SK-N-SH treated with all-trans-retinoic acid at 6 μM for 48 hours (cell line): ENCODE results near the gene PTBP3.

Experiments
- ATAC-seq: fragments of 200-7000 bp; cut with Tn5 transposase; 3 replicates; pipeline ENCODE4 v1.9.1; 2020; ENCODE audit warnings: mild to moderate bottlenecking, moderate library complexity
- ARNTL ChIP-seq: fragments of 450-650 bp; formaldehyde crosslinking; IDR thresholded peaks from 2 replicates; pipeline ENCODE4 v1.5.0; 2020; ENCODE audit warnings: low read depth, mild to moderate bottlenecking, moderate library complexity, borderline replicate concordance
- BACH2 ChIP-seq: fragments of 250-450 bp; sonication (Bioruptor Pico); IDR thresholded peaks from 2 replicates; pipeline ENCODE4 v1.9.0; 2021; ENCODE audit warnings: mild to moderate bottlenecking, borderline replicate concordance
- CSDC2 ChIP-seq: fragments of 250-450 bp; sonication (Bioruptor Pico); IDR thresholded peaks from 2 replicates; pipeline ENCODE4 v1.5.0; 2020; ENCODE audit warnings: mild to moderate bottlenecking, moderate library complexity
- ESRRG ChIP-seq: fragments of 250-450 bp; sonication (Bioruptor Pico); IDR thresholded peaks from 2 replicates; pipeline ENCODE4 v1.6.1; 2021; ENCODE audit warnings: mild to moderate bottlenecking
- GLIS3 ChIP-seq: fragments of 250-450 bp; sonication (Bioruptor Pico); IDR thresholded peaks from 2 replicates; pipeline ENCODE4 v1.5.0; 2020; ENCODE audit warnings: mild to moderate bottlenecking, moderate library complexity
- ISL1 ChIP-seq: fragments of 250-450 bp; sonication (Bioruptor Pico); IDR thresholded peaks from 2 replicates; pipeline ENCODE4 v2.1.2; 2022; ENCODE audit warnings: mild to moderate bottlenecking, moderate library complexity
- OSR1 ChIP-seq: fragments of 250-450 bp; sonication (Bioruptor Pico); IDR thresholded peaks from 2 replicates; pipeline ENCODE4 v1.8.0; 2022; ENCODE audit warnings: moderate library complexity, mild to moderate bottlenecking, inconsistent platforms
- PPARA ChIP-seq: fragments of 250-450 bp; sonication (Bioruptor Pico); IDR thresholded peaks from 2 replicates; pipeline ENCODE4 v1.5.0; 2020; ENCODE audit warnings: mild to moderate bottlenecking, borderline replicate concordance
- RARB ChIP-seq: fragments of 250-450 bp; sonication (Bioruptor Pico); IDR thresholded peaks from 2 replicates; pipeline ENCODE4 v1.8.0; 2021; ENCODE audit warnings: mild to moderate bottlenecking, moderate library complexity
- SNAI2 ChIP-seq: fragments of 250-450 bp; sonication (Bioruptor Pico); IDR thresholded peaks from 2 replicates; pipeline ENCODE4 v1.5.0; 2020; ENCODE audit warnings: mild to moderate bottlenecking, moderate library complexity
- TCF4 ChIP-seq: fragments of 250-450 bp; sonication (Bioruptor Pico); IDR thresholded peaks from 2 replicates; pipeline ENCODE4 v1.8.0; 2021; ENCODE audit warnings: mild to moderate bottlenecking, moderate library complexity, borderline replicate concordance
- TOX ChIP-seq: fragments of 250-450 bp; sonication (Bioruptor Pico); IDR thresholded peaks from 2 replicates; pipeline ENCODE4 v1.8.0; 2021; ENCODE audit warnings: mild to moderate bottlenecking, moderate library complexity, borderline replicate concordance
- ZC3H10 ChIP-seq: fragments of 250-450 bp; sonication (Bioruptor Pico); IDR thresholded peaks from 2 replicates; pipeline ENCODE4 v1.5.1; 2021; ENCODE audit warnings: mild to moderate bottlenecking, moderate library complexity
- ZFP3 ChIP-seq: fragments of 250-450 bp; sonication (Bioruptor Pico); IDR thresholded peaks from 2 replicates; pipeline ENCODE4 v1.5.0; 2020; ENCODE audit warnings: mild to moderate bottlenecking, moderate library complexity
- ZFP30 ChIP-seq: fragments of 450-650 bp; formaldehyde crosslinking; IDR thresholded peaks from 2 replicates; pipeline ENCODE4 v1.5.0; 2022; ENCODE audit warnings: mild to moderate bottlenecking, moderate library complexity
- ZNF565 ChIP-seq: fragments of 450-650 bp; formaldehyde crosslinking; conservative IDR thresholded peaks from 2 replicates; pipeline ENCODE4 v1.5.0; 2020; ENCODE audit warnings: low read depth, mild to moderate bottlenecking, moderate library complexity
- ZNF70 ChIP-seq: fragments of 450-650 bp; formaldehyde crosslinking; IDR thresholded peaks from 2 replicates; pipeline ENCODE4 v1.5.0; 2020; ENCODE audit warnings: mild to moderate bottlenecking, moderate library complexity
- ZNF8 ChIP-seq: fragments of 450-650 bp; formaldehyde crosslinking; IDR thresholded peaks from 2 replicates; pipeline ENCODE4 v1.5.0; 2020; ENCODE audit warnings: mild to moderate bottlenecking, moderate library complexity
- TF ChIP-seq, protein P1 (sequence below): fragments of 250-450 bp; sonication (Bioruptor Pico); IDR thresholded peaks from 2 replicates; pipeline ENCODE4 v1.8.0; 2021; ENCODE audit warnings: low read depth, mild to moderate bottlenecking, moderate library complexity, borderline replicate concordance
- TF ChIP-seq, protein P2 (sequence below): fragments of 250-450 bp; sonication (Bioruptor Pico); IDR thresholded peaks from 2 replicates; pipeline ENCODE4 v1.5.1; 2021; ENCODE audit warnings: mild to moderate bottlenecking, moderate library complexity
- TF ChIP-seq, protein P3 (sequence below): fragments of 250-450 bp; sonication (Bioruptor Pico); IDR thresholded peaks from 2 replicates; pipeline ENCODE4 v1.5.1; 2020; ENCODE audit warnings: low read depth, mild to moderate bottlenecking, moderate library complexity
- TF ChIP-seq, protein P4 (sequence below): fragments of 250-450 bp; sonication (Bioruptor Pico); IDR thresholded peaks from 2 replicates; pipeline ENCODE4 v1.5.0; 2020; ENCODE audit warnings: mild to moderate bottlenecking, moderate library complexity

PTBP3 gene

DNA sequence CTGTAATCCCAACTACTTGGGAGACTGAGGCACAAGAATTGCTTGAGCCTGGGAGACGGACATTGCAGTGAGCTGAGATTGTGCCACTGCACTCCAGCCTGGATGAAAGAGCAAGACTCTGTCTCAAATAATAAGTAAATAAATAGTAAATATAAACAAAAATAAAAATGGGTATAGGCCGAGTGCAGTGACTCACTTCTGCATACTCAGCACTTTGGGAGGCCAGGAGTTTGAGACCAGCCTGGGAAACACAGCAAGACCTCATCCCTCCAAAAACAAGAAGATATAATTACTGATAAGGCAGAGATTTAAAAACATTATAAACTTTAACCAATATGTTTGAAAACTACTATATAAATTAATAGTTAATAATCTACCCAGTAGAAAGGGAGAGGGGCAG is 120.5 kb downstream of the PTBP3 start:
- ATAC-seq: no peak
- TF ChIP-seq PPARA (CRISPR knock-in tag): no peak
- TF ChIP-seq CSDC2 (CRISPR knock-in tag): no peak
- TF ChIP-seq ZNF8 (CRISPR knock-in tag): no peak
- no peak for TF ChIP-seq BACH2 (CRISPR knock-in tag)
- no peak for TF ChIP-seq SNAI2 (CRISPR knock-in tag)
- no peak for TF ChIP-seq ZFP30 (CRISPR knock-in tag)
- no peak for TF ChIP-seq ISL1
- TF ChIP-seq RARB (CRISPR knock-in tag): no peak
- TF ChIP-seq TOX (CRISPR knock-in tag): no peak
- no peak for TF ChIP-seq TCF4 (CRISPR knock-in tag)
- TF ChIP-seq ARNTL: no peak

DNA sequence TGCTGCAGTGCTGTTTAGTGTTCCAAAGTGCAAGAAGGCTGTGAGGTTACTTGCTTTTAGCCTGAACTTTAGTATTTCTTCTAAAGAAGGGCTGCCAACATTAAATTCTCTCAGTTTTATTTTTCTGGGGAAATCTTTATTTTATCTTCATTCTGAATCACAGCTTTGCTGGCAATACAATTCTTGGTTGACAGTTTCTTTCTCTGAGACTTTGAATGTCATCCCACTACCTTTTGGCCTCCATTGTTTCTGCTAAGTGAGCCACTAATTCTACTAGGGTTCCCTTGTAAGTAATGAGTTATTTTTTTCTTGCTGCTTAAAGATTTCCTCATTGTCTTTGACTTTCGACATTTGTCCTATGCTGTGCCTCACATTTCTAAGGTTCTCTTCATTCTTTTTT is 126.0 kb downstream of the PTBP3 start:
- no peak for TF ChIP-seq ISL1
- TF ChIP-seq CSDC2 (CRISPR knock-in tag): no peak
- TF ChIP-seq ZNF70 (CRISPR knock-in tag): no peak
- TF ChIP-seq, protein P1, sequence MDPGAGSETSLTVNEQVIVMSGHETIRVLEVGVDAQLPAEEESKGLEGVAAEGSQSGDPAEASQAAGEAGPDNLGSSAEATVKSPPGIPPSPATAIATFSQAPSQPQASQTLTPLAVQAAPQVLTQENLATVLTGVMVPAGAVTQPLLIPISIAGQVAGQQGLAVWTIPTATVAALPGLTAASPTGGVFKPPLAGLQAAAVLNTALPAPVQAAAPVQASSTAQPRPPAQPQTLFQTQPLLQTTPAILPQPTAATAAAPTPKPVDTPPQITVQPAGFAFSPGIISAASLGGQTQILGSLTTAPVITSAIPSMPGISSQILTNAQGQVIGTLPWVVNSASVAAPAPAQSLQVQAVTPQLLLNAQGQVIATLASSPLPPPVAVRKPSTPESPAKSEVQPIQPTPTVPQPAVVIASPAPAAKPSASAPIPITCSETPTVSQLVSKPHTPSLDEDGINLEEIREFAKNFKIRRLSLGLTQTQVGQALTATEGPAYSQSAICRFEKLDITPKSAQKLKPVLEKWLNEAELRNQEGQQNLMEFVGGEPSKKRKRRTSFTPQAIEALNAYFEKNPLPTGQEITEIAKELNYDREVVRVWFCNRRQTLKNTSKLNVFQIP (CRISPR knock-in tag): no peak
- no peak for TF ChIP-seq PPARA (CRISPR knock-in tag)
- no peak for TF ChIP-seq ZNF565 (CRISPR knock-in tag)
- TF ChIP-seq, protein P2, sequence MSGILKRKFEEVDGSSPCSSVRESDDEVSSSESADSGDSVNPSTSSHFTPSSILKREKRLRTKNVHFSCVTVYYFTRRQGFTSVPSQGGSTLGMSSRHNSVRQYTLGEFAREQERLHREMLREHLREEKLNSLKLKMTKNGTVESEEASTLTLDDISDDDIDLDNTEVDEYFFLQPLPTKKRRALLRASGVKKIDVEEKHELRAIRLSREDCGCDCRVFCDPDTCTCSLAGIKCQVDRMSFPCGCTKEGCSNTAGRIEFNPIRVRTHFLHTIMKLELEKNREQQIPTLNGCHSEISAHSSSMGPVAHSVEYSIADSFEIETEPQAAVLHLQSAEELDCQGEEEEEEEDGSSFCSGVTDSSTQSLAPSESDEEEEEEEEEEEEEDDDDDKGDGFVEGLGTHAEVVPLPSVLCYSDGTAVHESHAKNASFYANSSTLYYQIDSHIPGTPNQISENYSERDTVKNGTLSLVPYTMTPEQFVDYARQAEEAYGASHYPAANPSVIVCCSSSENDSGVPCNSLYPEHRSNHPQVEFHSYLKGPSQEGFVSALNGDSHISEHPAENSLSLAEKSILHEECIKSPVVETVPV (CRISPR knock-in tag): no peak
- TF ChIP-seq ARNTL: no peak
- TF ChIP-seq RARB (CRISPR knock-in tag): no peak
- ATAC-seq: no peak

DNA sequence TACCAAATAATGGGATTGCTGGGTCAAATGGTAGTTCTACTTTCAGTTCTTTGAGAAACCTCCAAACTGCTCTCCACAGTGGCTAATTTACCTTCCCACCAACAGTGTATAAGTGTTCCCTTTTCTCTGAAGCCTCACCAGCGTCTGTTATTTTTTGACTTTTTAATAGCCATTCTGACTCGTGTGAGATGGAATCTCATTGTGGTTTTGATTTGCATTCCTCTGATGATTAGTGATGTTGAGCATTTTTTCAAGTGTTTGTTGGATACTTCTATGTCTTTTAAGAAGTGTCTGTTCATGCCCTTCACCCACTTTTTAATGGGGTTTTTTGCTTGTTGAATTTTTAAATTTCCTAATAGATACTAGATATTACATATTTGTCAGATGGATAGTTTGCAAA is 129.9 kb downstream of the PTBP3 start:
- ATAC-seq: peak; percentile 53
- no peak for TF ChIP-seq CSDC2 (CRISPR knock-in tag)

DNA sequence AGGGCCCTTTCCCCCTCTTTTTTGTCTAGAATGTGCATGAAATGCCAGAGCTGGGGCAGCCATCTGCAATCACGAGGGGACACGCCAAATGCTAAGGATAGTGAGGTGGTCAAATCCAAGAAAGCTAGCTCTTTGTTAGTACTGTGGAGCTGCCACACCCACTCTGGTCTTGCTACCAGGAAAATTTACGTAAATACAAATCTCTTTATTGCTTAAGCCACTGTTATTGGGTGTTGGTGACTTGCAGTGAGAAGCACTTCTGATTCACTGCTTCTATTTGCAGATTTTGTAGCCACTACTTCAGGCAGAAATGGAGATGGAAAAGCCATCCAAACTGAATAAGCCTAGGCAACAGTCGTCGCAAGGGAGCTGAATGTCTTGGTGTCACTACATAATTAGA is 132.7 kb downstream of the PTBP3 start:
- no peak for ATAC-seq
- TF ChIP-seq OSR1 (CRISPR knock-in tag) (no peak), RARB (CRISPR knock-in tag) (no peak)

DNA sequence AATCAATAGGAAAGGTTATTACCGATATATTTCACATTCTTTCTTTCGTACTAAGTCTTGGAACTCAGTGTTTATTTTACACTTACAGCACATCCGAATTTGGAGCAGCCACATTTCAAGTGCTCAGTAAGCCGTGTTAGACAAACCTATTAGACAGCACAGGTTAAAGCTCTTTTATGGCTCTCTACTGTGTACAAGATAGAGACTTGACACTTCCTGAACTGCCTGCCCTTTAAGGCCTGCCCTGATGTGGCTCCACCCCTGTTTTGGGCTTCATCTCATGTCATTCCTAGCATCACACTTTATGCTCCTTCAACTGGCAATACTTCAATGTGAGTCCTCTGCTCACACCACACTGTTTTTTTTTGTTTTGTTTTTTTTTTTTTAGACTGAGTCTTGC is 134.8 kb downstream of the PTBP3 start:
- no peak for TF ChIP-seq TOX (CRISPR knock-in tag)
- TF ChIP-seq ZC3H10: no peak
- TF ChIP-seq, all 23 proteins: peak for 0
- ATAC-seq: no peak

DNA sequence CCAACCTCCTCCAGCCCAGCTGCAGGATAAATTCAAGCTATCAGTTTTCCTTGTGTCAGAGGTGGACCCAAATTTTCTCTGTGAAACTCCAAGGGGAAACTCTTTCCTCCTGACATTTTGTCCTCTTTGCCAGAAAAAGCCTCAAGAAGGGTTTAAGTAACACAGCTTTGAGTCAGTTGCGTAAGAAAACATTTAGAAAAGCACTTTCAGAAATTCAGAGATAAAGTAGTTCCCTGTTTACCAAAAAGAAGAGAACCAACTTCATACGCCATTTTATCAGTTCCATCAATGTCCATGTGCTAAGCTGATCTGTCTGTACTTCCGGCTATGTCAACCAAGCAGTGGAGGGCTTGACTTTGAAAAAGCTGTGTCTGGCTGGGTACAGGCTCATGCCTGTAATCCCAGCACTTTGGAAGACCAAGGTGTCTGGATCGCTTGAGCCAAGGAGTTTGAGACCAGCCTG is 138.4 kb downstream of the PTBP3 start:
- no peak for ATAC-seq
- TF ChIP-seq ARNTL (no peak), BACH2 (CRISPR knock-in tag) (no peak), ZNF565 (CRISPR knock-in tag) (no peak), PPARA (CRISPR knock-in tag) (no peak), ZNF8 (CRISPR knock-in tag) (no peak), ZNF70 (CRISPR knock-in tag) (no peak), ZFP3 (CRISPR knock-in tag) (no peak), CSDC2 (CRISPR knock-in tag) (no peak), ZC3H10 (no peak), SNAI2 (CRISPR knock-in tag) (no peak), TOX (CRISPR knock-in tag) (no peak), RARB (CRISPR knock-in tag) (no peak), ESRRG (CRISPR knock-in tag) (no peak), GLIS3 (no peak)
- TF ChIP-seq, protein P1 (CRISPR knock-in tag): no peak
- TF ChIP-seq, protein P2 (CRISPR knock-in tag): no peak
- TF ChIP-seq, protein P3, sequence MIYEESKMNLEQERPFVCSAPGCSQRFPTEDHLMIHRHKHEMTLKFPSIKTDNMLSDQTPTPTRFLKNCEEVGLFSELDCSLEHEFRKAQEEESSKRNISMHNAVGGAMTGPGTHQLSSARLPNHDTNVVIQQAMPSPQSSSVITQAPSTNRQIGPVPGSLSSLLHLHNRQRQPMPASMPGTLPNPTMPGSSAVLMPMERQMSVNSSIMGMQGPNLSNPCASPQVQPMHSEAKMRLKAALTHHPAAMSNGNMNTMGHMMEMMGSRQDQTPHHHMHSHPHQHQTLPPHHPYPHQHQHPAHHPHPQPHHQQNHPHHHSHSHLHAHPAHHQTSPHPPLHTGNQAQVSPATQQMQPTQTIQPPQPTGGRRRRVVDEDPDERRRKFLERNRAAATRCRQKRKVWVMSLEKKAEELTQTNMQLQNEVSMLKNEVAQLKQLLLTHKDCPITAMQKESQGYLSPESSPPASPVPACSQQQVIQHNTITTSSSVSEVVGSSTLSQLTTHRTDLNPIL: no peak
- TF ChIP-seq, protein P4, sequence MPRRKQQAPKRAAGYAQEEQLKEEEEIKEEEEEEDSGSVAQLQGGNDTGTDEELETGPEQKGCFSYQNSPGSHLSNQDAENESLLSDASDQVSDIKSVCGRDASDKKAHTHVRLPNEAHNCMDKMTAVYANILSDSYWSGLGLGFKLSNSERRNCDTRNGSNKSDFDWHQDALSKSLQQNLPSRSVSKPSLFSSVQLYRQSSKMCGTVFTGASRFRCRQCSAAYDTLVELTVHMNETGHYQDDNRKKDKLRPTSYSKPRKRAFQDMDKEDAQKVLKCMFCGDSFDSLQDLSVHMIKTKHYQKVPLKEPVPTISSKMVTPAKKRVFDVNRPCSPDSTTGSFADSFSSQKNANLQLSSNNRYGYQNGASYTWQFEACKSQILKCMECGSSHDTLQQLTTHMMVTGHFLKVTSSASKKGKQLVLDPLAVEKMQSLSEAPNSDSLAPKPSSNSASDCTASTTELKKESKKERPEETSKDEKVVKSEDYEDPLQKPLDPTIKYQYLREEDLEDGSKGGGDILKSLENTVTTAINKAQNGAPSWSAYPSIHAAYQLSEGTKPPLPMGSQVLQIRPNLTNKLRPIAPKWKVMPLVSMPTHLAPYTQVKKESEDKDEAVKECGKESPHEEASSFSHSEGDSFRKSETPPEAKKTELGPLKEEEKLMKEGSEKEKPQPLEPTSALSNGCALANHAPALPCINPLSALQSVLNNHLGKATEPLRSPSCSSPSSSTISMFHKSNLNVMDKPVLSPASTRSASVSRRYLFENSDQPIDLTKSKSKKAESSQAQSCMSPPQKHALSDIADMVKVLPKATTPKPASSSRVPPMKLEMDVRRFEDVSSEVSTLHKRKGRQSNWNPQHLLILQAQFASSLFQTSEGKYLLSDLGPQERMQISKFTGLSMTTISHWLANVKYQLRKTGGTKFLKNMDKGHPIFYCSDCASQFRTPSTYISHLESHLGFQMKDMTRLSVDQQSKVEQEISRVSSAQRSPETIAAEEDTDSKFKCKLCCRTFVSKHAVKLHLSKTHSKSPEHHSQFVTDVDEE (CRISPR knock-in tag): no peak
